Measurements from ENCODE around the gene ZP1. TPM values are rescaled to one million over a fixed set of nuclear protein-coding genes. Genes with fewer than 3 reads are reported as not detected.

Gene ZP1
- total and polyA plus RNA-seq, 2 of the 8 experiments (the other 6 are each of a cell fraction or from before 2014, with no cell fraction given), result not detected

- Histone ChIP-seq H3K4me3 (ENCODE audit: extremely low read depth in 1 of 4, insufficient read depth in 2 of 4, low read depth in 3 of 4, low read length in 4 of 4) (no peak overlapping the region), H4K8ac (ENCODE audit: extremely low read depth, insufficient read depth, low read length) (no peak overlapping the region), H3K9ac (replicated peaks in 1 of 4; ENCODE audit: extremely low read depth in 1 of 4, low read depth in 3 of 4, low read length in 3 of 4) (no peak overlapping the region), H3K27me3 (replicated peaks in 1 of 4; ENCODE audit: control insufficient read depth in 3 of 4, extremely low read depth in 1 of 4, insufficient read depth in 3 of 4, low read length in 3 of 4) (no peaks in the 10 kb centered on the region; a peak in 2 of 7 replicates), H2BK12ac (ENCODE audit: low read depth, low read length) (no peak overlapping the region), H3K36me3 (ENCODE audit: control insufficient read depth in 2 of 4, insufficient read depth in 4 of 4, low read length in 3 of 4) (no peaks in the 10 kb centered on the region), H2AFZ (ENCODE audit: low read length) (no peak overlapping the region), H4K20me1 (replicated peaks in 1 of 2; ENCODE audit: control insufficient read depth in 1 of 2, insufficient read depth in 2 of 2, low read length in 2 of 2) (no peaks in the 10 kb centered on the region), H4K5ac (ENCODE audit: insufficient read length, low read depth, low read length) (no peak overlapping the region), H3K79me1 (ENCODE audit: low read depth, low read length) (no peaks in the 10 kb centered on the region), H3K4me2 (ENCODE audit: insufficient read depth in 1 of 2, low read depth in 2 of 2, low read length in 2 of 2) (no peak overlapping the region), H2BK120ac (replicated peaks; ENCODE audit: low read depth, low read length) (no peak overlapping the region), H3K23me2 (ENCODE audit: low read depth, low read length) (no peaks in the 10 kb centered on the region), H3K79me2 (ENCODE audit: control insufficient read depth in 1 of 2, insufficient read depth in 2 of 2, low read length in 2 of 2) (no peaks in the 10 kb centered on the region), H3K18ac (ENCODE audit: extremely low read depth, low read length) (no peak overlapping the region), H2BK20ac (ENCODE audit: low read length) (no peak overlapping the region), H3K4me1 (replicated peaks in 1 of 4; ENCODE audit: control insufficient read depth in 3 of 4, insufficient read depth in 4 of 4, low read length in 3 of 4) (no peaks in the 10 kb centered on the region), H3K56ac (replicated peaks; ENCODE audit: insufficient read length, low read depth, low read length) (no peak overlapping the region), H3K23ac (ENCODE audit: insufficient read length) (no peak overlapping the region), H2BK5ac (ENCODE audit: low read depth, low read length) (no peak overlapping the region), H2AK5ac (ENCODE audit: low read depth, low read length) (no peak overlapping the region), H3K9me3 (ENCODE audit: insufficient read depth in 2 of 2, low read depth in 1 of 2, low read length in 1 of 2) (no peaks in the 10 kb centered on the region), H4K91ac (replicated peaks; ENCODE audit: insufficient read length, low read length) (no peak overlapping the region), H3K4ac (replicated peaks; ENCODE audit: insufficient read length, low read depth, low read length) (no peak overlapping the region), H2BK15ac (ENCODE audit: low read length) (no peak overlapping the region), H3K27ac (ENCODE audit: low read depth, low read length) (no peak overlapping the region), H3K14ac (ENCODE audit: insufficient read length) (no peak overlapping the region)
- ChIA-PET CTCF (ENCODE audit: partially characterized antibody) (interaction anchor here (0.6 to 18.0 kb wide), 34 partner anchors 9 to 207 kb away, joined by 3 to 522 read pairs (median 6); partner anchors contain the start of genes CCDC86, PRPF19, PTGDR2 and ZP1), POLR2A (ENCODE audit: partially characterized antibody) (interaction anchor here (0.8 to 3.3 kb wide), 5 partner anchors 13 to 75 kb away, joined by 3 to 17 read pairs (median 4); partner anchors contain the start of gene PRPF19)
- WGBS, 2 experiments (ENCODE audit: extremely low coverage in 1 of 2, insufficient coverage in 1 of 2, insufficient read length in 1 of 2, insufficient replicate concordance in 2 of 2, low coverage in 1 of 2, low lambda C conversion rate in 2 of 2, missing lambda C conversion rate in 1 of 2), result 50% methylated on average over 10 of the region's 10 CpGs; no CpG with 5 or more reads in 1 of the 2 experiments
- DNase-seq (ENCODE audit: low read depth in 1 of 2, low spot score in 2 of 2) (no peak), FAIRE-seq (peak; percentile 77)
- TF ChIP-seq CTCF (IDR thresholded peaks at IDR 0.05; ENCODE audit: control extremely low read depth in 1 of 3, insufficient read depth in 1 of 3, low read depth in 1 of 3, low read length in 3 of 3), result no peak
- TF ChIP-seq EP300 (IDR thresholded peaks at IDR 0.05; ENCODE audit: borderline replicate concordance in 1 of 2, low read depth in 2 of 2, low read length in 2 of 2), result no peak
Observed at GRCh38 chr11:60830478-60831142, 36.7 kb upstream of the ZP1 start.
